HG03565 (cell line): Measurements from ENCODE around the gene TMPRSS15.
"Not testable (repeated sequence)": the region's sequence is repeated elsewhere in the genome, so short reads cannot be mapped to it uniquely, and the experiment has no call there.

Experiments
- ATAC-seq: cut with Tn5 transposase; IDR thresholded peaks from one replicate; pipeline ENCODE4 v1.9.1; 2021; ENCODE audit warnings: mild to moderate bottlenecking, moderate library complexity; ENCODE audit not compliant: unreplicated experiment

The TMPRSS15 gene

DNA sequence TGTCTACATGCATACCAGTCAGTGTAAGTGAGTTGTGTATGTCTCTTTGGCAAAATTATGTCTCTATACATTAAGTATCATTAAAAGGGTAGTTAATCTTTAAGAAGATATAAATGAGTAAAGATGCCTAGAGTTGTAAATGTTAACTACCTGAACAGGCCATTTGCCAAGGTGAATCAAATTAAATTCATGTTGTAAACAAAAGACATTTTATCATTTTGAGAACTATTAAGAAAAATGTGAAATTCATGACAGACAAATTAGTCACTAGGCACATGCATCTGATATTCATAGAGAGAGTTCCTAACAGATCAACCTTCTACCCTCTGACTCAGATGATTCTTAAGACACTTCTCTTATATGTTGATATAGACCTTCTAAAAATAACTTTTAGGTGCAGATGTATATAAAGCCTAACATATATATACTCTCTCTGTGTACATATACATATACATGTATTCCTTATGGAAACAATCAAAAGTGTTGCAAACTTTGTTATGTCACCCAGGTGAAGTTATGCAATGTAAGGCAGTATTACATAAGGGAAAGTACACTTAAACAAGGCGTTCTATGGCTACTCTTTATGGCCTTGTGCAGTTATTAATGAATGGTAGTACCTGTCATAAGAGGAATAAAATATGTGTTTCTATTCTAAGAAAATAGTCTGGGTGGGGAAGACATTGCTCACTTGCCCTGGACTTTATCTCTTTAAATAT, at the start of gene TMPRSS15:
Gene TMPRSS15, minus strand, starts transcription at position 51 of the 716 bp plus-strand sequence. CDS start 163 bp downstream, outside the sequence.
- ATAC-seq: no peak

DNA sequence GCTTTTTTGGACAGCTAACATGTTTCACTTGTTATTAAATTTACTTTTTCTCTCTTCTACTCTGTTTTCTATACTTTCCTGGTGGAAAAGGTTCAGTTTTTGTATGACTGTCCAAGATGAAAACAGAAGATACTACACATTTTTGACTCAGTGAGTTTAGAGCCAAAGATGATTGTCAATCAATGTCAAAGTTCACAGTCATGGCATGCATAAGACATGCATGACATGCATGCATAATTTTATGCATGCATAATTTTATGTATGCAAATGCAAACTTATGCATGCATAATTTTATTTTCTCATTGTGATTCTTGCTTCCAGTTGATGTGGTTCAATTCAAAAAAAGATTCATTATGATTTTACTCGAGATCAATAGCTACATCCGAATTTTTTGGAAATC, 48.1 kb upstream of the TMPRSS15 start:
- no peak for ATAC-seq

DNA sequence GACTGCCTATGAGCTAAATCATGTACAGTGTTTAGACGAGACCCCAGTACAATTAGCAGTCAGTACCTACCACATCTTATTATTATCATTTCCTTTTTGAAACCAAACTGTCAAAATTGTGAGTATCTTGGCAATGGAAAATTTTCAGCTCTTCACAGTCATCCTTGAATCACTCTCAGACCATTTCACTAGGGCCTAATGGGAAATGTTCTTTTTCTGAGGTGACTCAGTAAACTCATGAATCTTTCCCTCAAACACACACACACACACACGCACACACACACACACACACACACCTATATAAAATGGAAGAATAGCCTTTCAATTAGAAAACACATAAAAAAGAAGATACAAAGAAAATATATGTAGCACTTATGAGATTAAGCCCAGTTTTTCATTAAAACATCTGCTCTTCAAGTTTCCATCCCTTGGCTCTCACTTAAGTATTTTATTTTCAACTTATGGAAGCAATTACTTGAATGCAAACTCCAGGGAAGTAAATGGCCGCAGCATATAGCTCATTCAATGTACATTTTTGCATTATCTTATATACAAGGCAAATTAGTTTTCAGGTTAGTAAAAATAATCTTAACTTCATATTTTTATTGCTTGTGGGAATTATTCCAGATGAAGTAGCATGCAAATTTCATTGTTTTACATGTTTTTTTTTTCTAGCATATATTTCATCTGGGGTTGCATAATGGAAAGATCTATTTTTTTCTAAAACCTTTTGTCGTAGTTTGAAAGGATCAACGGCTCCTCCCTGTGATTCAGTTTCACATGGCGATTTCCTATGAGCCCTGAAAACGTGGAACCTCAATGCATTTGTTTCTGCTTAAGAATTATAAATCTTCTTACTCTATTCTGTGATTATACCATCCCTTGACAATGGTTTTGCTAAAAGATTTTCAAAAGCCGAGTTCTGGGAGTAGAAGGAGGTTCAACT, 46.3 kb upstream of the TMPRSS15 start:
- no peak for ATAC-seq

DNA sequence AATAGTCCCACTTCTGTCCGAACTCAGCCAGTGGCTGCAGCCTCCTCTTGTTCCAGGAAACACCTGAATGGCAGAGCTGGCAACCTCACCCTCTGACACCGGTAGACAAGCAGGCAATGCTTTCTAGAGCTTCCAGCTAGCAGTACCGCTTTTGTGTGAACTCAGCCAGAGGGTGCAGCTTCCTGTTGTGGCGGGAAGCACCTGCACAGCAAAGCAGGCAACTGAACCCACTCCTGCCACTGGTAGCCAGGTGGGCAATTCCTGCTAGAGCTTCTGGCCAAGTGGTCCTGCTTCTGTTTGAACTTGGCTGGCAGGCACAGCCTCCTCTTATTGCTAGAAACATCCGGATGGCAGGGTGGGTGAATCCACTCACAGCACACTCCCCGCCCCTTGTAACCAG, 40.1 kb upstream of the TMPRSS15 start:
- no peak for ATAC-seq

DNA sequence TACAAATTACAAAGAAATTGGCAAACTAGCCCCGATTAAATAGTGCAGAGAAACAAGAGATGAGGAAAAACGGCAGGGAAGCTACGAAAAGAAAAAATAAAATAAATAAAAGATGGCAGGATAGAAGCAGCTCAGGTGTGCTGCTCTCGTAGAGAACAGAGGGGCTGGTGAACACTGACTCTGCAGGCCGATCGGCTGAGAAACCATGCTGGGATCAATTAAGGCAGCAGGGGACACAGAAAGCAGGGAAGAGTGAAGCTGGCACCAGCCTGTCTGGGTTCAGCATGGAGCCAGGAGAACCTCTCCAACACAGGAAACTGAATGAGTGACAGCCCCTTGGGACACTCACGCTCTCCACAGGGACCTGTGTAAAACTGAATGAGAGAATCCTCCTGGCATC, 39.5 kb upstream of the TMPRSS15 start:
- ATAC-seq: no peak

DNA sequence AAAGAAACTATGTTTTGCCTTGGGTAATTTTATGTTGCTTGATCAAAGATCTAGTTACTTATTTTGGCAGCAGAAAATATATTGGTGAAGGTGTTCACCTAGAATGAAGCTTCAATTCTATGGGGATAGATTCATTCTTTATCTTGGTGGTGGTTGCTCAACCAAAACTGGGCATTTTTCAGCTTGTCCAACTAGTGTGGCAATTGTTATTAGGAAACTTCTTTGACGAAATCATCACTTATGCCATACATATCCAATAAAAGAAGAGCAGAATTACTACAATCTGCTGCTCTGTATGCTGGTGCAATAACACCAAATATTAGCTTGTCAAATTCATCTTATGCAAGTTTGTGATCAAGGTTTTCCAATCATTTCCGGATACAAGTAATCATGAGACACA, 26.8 kb upstream of the TMPRSS15 start:
- no peak for ATAC-seq

DNA sequence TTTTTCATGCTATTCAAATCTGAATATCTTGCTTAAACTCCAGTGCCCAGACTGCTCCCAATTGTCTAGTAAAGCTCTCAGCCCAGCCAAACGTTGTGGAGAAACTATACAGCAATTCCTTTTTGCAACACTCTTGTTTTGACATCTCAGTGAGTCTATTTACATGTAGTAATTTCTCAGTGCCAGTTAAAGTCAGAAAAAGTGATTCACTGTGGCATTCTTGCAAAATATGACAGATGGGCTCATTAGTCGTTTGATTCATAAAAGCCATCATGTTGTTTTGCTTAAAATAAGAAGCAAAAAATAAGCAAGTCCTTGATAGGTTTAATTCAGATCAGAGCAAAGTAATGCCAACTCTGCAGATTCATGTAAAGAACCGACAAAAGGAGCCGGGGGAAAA, 20.7 kb upstream of the TMPRSS15 start:
- no peak for ATAC-seq

DNA sequence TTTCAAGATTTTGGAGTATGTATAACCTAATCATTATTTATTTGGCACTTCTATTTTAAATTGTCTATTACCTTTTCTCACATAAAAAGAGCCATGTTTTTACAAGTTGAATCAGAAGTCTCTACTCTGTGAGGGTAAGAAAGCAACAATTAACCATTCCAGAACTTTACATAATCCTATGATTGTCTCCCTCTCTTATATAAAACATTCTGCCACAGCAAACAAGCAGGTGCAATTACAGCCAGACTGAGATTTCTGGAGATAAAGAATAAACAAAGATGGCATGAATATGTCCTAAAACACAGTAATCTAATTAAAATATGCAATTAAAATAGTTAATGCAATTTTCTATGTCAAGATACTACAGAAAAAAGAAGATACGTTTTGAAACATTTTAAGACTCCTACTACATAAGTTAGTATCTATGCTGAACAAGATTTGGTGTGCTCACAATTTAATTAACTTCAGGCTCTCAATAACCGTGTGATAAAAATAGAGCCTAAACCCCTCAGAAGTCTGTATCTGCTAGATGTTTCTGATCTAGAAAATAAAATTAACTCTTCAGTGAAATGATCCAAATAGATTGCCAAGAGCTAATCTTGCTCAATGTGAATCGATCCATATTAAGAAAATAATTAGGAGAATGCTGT, 13.7 kb upstream of the TMPRSS15 start:
- ATAC-seq: no peak

DNA sequence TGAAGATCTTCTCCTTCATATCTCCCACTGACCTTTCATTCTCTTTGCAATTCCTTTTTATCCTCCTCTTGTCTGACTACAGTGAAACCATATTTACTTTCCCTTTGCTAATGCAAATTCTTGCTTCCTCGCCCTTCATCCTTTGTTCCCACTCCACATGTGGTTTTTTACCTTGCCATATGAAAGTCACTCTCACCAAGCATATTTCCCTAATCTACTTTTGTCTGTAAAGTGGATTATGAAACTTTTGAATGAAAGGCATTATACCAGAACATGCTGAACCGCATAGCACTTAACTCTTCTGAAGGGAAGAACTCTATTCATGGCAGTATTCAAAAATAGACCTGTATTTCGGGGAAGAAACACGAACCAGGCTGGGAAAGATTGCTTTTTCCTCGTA, 8.0 kb upstream of the TMPRSS15 start:
- ATAC-seq: no peak

DNA sequence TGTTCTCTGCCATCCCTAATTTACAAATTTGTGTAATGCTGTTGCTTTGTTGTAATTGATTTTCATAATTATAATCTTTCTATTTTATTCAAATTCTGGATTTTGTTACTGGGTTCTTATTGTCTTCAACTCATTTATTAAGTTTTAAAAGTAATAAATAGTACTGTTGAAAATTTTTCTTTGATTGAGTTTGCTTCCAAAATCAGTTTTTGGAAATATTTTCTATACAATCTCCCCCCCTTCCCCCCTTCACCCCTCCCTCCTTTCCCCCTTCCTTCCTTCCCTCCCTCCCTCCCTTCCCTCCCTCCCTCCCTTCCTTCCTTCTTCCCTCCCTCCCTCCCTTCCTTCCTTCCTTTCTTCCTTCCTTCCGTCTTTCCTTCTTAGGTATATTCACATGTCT, 6.0 kb upstream of the TMPRSS15 start:
- no peak for ATAC-seq

DNA sequence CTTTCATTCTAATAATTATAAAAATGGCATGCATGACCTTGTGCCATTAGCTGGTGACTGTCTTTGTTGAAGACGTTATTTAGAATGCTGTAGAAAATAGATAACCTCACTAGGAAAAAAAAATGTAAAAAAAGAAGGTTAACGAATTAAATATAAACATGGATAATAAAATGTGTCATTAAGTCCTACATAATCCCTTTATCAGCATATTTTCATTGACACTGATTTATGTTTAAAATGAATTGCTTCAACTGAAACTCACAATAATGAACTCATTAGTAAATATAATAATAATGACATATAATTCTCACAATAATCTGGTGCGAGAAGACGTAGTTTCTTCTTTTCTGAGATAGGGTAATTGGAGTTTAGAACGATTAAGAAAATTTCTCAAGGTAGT, 4.7 kb downstream of the TMPRSS15 start:
- ATAC-seq: no peak

DNA sequence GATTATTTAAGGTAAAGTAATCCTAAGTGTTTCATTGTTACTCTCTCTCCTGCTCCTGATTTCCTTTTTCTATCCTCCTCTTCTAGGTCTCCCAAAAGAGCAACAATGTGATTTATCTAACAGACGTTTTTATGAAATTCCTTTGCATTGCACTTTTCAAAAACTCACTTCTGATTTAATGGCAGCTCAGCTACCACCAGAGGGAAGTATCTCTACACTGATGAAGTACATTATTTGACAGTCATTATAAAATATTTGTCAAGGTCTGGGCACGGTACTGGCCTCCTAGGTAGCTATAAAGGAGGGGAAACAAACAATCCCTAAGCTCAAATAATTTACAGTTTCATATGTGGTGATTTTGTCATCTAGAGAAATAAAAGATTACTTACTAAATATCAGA, 15.6 kb downstream of the TMPRSS15 start:
- no peak for ATAC-seq

DNA sequence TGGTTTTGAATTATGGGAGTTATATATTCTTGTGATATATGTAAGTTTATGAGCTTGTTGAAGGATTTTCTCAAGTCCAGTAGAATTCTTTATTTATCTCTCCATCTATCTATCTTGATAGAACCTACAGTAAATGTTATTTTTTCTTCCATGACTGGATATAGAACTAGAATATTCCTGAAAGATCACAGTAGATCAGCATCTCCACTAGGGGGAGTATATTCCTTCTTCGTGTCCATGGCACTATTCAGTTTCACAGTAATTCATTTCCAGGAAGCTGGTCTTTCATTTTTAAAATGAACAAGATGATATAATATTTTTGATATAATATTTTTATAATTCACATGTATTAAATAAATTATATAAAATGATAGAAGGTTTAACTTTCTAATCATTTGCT, 18.8 kb downstream of the TMPRSS15 start:
- ATAC-seq: peak; percentile 57

DNA sequence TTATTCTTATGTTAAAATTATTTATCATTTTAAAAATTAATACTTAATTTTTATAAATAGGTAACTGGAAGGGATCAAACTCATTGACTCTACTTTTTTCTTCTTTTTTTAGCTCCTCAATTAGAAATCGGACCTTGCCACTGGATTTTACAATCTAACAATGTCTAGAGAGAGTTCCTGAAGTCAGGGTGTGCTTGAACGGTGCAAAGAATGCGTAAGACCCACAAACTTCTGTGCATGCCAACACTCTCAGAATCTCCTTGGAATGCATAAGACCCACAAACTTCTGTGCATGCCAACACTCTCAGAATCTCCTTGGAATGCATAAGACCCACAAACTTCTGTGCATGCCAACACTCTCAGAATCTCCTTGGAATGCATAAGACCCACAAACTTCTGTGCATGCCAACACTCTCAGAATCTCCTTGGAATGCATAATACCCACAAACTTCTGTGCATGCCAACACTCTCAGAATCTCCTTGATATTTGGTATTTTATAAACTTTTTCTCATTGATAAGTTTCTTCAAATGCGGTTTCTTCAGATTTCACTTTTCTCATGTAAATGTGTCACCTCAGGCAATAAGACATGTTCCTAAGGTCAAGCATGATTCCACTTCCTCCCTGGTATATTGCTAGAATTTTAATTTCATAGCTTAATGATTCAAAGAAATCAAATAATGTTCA, 20.5 kb downstream of the TMPRSS15 start:
- not testable (repeated sequence) for ATAC-seq

DNA sequence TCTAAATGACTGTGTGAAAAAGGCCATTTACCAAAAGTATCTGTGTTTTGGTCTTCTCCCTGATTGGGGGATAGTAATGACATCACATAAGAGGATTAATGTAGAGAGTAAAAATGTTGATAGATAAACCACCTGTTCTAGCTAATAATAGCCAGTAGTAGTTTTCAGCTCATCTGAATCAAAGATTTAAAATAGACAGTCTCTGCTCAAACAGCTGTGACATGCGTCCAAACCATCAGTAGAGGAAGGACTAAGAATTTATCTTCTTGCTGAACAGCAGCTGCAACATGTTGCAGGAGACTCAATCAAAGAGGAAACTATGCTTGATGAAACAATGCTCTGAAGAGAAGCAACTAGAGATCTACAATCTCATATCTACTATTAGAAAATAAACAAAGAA, 21.4 kb downstream of the TMPRSS15 start:
- ATAC-seq: no peak

DNA sequence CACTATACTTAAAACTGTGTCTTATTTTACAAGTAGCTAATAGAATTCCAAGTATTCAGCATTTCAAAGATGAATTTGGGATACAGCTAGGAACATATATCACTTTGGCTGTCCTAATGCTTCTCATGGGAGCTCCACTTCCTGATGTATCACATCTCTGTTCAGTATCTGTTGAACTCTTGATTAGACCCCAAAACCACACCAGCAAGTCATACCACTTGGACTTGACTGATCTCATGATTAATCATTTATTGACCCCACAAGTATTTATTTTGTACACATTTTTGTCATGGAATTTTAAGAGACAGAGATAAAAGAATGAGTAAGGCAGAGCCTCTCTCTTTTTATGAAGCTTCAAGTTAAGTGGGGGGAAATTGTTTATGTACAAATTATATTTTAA, 30.0 kb downstream of the TMPRSS15 start:
- ATAC-seq: no peak

DNA sequence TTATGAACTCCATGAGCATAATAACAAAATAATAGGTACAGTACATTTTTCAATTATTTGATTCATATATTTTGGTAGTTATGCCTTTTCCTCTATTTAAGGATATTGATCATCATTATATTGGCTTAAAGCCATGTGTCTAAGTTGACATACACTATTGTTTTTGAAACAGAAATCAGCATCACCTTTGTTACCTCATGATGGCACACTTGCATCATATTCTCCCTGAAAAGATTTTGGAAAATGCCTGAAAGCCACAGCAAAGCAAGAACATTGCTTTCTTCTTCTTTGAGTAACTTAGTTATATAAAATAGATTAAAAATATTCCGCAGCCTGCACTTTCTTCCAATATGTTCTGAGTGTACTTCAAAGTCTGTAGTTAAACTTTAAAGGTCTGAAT, 33.3 kb downstream of the TMPRSS15 start:
- ATAC-seq: no peak

DNA sequence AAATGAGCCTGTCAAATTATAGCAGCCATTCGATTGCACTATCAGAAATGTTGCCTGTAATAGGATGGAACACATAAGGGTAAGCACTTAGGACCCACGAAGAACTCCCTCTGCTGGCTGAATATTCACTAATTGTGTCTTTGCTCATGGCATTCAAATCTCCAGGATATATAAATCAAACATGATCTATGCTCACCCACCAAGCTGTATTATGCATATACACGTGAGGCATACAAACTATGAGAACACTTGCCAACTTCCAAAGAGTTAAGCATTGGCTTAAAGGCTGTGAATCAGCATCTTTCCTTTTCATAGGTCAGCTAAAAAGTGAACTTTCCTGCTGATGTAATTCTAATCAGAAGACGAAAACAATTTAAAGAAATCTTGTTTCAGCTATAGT, 34.5 kb downstream of the TMPRSS15 start:
- ATAC-seq: no peak

DNA sequence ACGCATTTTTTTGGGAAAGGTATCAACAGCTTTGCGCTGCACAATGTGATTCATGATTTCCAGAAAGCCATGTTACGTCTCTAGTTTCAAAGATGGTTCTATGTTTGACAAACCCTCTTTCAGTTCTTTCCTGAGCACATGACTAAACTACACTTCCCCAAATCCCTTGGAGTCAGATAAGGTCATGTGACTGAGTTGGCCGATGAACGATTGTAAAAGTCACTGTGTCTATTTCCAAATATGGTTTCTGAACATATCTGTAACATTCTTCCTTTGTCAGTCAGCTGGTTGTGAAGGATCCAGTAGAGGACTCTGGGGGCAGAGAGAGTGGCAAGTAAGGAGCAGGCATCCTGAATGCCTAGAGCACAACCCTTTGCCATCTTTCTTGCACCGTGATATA, 35.4 kb downstream of the TMPRSS15 start:
- ATAC-seq: no peak

DNA sequence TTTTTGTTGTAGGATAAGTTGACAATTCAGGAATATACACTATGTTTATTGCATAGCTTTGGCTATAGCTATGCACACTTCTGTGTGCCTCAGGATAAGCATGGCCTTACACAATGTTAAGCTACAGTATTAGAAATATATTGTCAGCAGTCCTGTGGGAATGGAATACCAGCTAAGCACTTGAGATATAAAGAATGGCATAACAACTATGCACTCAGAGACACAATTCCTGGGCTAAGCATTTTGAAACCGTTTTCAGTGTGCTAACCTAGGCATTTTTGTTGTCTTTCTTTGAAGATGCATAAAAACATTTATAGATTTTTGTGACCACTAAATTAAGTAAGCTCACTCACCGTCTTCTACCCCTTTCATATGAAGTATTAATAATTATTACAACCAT, 46.8 kb downstream of the TMPRSS15 start:
- no peak for ATAC-seq

DNA sequence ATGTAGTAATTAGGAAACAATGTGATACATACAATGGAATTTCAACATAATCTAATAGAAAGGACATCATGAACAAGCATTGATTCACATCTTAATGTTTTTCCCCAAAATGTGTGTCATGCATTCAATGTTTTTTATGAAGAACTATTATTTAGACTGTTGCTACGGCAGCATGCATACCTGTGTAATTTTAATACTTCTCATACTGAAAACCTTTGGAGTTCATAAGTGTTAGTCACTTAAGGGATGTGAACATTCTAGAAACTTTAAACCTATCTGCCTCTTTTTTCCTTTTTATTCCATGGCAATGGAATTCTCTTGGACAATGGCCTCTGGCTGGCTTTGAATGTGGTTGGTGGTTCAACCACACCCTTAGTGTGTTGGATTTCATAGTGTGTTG, 48.6 kb downstream of the TMPRSS15 start:
- ATAC-seq: no peak
